ENCODE results near the gene ANK3. TPM values are rescaled to one million over a fixed set of nuclear protein-coding genes. Genes with fewer than 3 reads are reported as not detected.

The ANK3 gene
- polyA plus RNA-seq, 1 donor from 2014 or later = 114 TPM

- TF ChIP-seq EP300 (conservative IDR thresholded peaks at IDR 0.05; ENCODE audit: poor library complexity, severe bottlenecking) (no peak), EZH2 (IDR thresholded peaks at IDR 0.05; ENCODE audit: borderline replicate concordance, insufficient read depth, low read length, poor library complexity, severe bottlenecking) (no peak)
Observed at GRCh38 chr10:60367024-60367423, 22.7 kb downstream of the ANK3 start (continued).

GRCh38 chr10:60363187-60363586 lies 26.5 kb downstream of the ANK3 start:
- H3K79me2 ChIP-seq (replicated peaks; ENCODE audit: insufficient read depth, low read length) = peaks cover 18% of the 10 kb centered on the region
- no peaks in the 10 kb centered on the region for H3K36me3 ChIP-seq (ENCODE audit: insufficient read depth, low read length)
- H4K20me1 ChIP-seq (ENCODE audit: insufficient read depth) = peaks cover 4% of the 10 kb centered on the region
- H3K9me2 ChIP-seq (ENCODE audit: insufficient read depth, low read length) = no peaks in the 10 kb centered on the region
- no peak overlapping the region for H3K4me2 ChIP-seq (ENCODE audit: low read length)
- no peak overlapping the region for H3K9ac ChIP-seq (ENCODE audit: low read length)
- no peaks in the 10 kb centered on the region for H3K9me3 ChIP-seq (ENCODE audit: low read length)
- H3K27me3 ChIP-seq (ENCODE audit: insufficient read depth, low read depth, low read length) = no peaks in the 10 kb centered on the region
- no peak overlapping the region for H2AFZ ChIP-seq (ENCODE audit: low read depth, low read length)
- TF ChIP-seq SMC3 (conservative IDR thresholded peaks at IDR 0.05; ENCODE audit: poor library complexity) (no peak), EZH2 (IDR thresholded peaks at IDR 0.05; ENCODE audit: borderline replicate concordance, insufficient read depth, low read length, poor library complexity, severe bottlenecking) (no peak), RAD21 (conservative IDR thresholded peaks at IDR 0.05) (no peak), CTCF (IDR thresholded peaks at IDR 0.05; ENCODE audit: poor library complexity, severe bottlenecking) (no peak), TAF1 (IDR thresholded peaks at IDR 0.05; ENCODE audit: low read depth) (no peak), EP300 (conservative IDR thresholded peaks at IDR 0.05; ENCODE audit: poor library complexity, severe bottlenecking) (no peak), POLR2AphosphoS5 (IDR thresholded peaks at IDR 0.05) (no peak), MXI1 (conservative IDR thresholded peaks at IDR 0.05; ENCODE audit: poor library complexity, severe bottlenecking) (no peak)
- TF ChIP-seq, protein P1, sequence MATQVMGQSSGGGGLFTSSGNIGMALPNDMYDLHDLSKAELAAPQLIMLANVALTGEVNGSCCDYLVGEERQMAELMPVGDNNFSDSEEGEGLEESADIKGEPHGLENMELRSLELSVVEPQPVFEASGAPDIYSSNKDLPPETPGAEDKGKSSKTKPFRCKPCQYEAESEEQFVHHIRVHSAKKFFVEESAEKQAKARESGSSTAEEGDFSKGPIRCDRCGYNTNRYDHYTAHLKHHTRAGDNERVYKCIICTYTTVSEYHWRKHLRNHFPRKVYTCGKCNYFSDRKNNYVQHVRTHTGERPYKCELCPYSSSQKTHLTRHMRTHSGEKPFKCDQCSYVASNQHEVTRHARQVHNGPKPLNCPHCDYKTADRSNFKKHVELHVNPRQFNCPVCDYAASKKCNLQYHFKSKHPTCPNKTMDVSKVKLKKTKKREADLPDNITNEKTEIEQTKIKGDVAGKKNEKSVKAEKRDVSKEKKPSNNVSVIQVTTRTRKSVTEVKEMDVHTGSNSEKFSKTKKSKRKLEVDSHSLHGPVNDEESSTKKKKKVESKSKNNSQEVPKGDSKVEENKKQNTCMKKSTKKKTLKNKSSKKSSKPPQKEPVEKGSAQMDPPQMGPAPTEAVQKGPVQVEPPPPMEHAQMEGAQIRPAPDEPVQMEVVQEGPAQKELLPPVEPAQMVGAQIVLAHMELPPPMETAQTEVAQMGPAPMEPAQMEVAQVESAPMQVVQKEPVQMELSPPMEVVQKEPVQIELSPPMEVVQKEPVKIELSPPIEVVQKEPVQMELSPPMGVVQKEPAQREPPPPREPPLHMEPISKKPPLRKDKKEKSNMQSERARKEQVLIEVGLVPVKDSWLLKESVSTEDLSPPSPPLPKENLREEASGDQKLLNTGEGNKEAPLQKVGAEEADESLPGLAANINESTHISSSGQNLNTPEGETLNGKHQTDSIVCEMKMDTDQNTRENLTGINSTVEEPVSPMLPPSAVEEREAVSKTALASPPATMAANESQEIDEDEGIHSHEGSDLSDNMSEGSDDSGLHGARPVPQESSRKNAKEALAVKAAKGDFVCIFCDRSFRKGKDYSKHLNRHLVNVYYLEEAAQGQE (IDR thresholded peaks at IDR 0.05; ENCODE audit: borderline replicate concordance) = no peak
- H3K27ac ChIP-seq (ENCODE audit: low read length) = no peak overlapping the region
- no peaks in the 10 kb centered on the region for H3F3A ChIP-seq (ENCODE audit: insufficient read depth, low read length, poor library complexity, severe bottlenecking)
- no peak overlapping the region for H3K4me3 ChIP-seq (ENCODE audit: low read length)

- Histone ChIP-seq H4K20me1 (ENCODE audit: insufficient read depth) (peaks cover 4% of the 10 kb centered on the region), H2AFZ (ENCODE audit: low read depth, low read length) (no peak overlapping the region), H3K9ac (ENCODE audit: low read length) (no peak overlapping the region), H3K4me3 (ENCODE audit: low read length) (no peak overlapping the region), H3K9me2 (ENCODE audit: insufficient read depth, low read length) (no peaks in the 10 kb centered on the region), H3K4me2 (ENCODE audit: low read length) (no peak overlapping the region), H3K36me3 (ENCODE audit: insufficient read depth, low read length) (no peaks in the 10 kb centered on the region), H3K9me3 (ENCODE audit: low read length) (no peaks in the 10 kb centered on the region), H3F3A (ENCODE audit: insufficient read depth, low read length, poor library complexity, severe bottlenecking) (no peaks in the 10 kb centered on the region), H3K79me2 (replicated peaks; ENCODE audit: insufficient read depth, low read length) (peaks cover 18% of the 10 kb centered on the region), H3K27me3 (ENCODE audit: insufficient read depth, low read depth, low read length) (no peaks in the 10 kb centered on the region), H3K27ac (ENCODE audit: low read length) (no peak overlapping the region)
- TF ChIP-seq POLR2AphosphoS5 (IDR thresholded peaks at IDR 0.05) (no peak), EZH2 (IDR thresholded peaks at IDR 0.05; ENCODE audit: borderline replicate concordance, insufficient read depth, low read length, poor library complexity, severe bottlenecking) (no peak), RAD21 (conservative IDR thresholded peaks at IDR 0.05) (no peak), SMC3 (conservative IDR thresholded peaks at IDR 0.05; ENCODE audit: poor library complexity) (no peak), TAF1 (IDR thresholded peaks at IDR 0.05; ENCODE audit: low read depth) (no peak), MXI1 (conservative IDR thresholded peaks at IDR 0.05; ENCODE audit: poor library complexity, severe bottlenecking) (no peak), CTCF (IDR thresholded peaks at IDR 0.05; ENCODE audit: poor library complexity, severe bottlenecking) (no peak), EP300 (conservative IDR thresholded peaks at IDR 0.05; ENCODE audit: poor library complexity, severe bottlenecking) (no peak)
- TF ChIP-seq, protein P1 (IDR thresholded peaks at IDR 0.05; ENCODE audit: borderline replicate concordance) = no peak
Observed at GRCh38 chr10:60362461-60362860, 27.2 kb downstream of the ANK3 start.
